H9 (cell line): ENCODE results near the gene CDH1. TPM values are rescaled to one million over a fixed set of nuclear protein-coding genes. Genes with fewer than 3 reads are reported as not detected.

Experiments used
- DNase-seq: peaks from one replicate; pipeline ENCODE4 v3.0.0-alpha.2; 2017
- H2AFZ ChIP-seq: one replicate; pipeline ENCODE4 v1.6.1; 2013; ENCODE audit warnings: mild to moderate bottlenecking, low read length, control low read depth, moderate library complexity
- H2AK5ac ChIP-seq: 2 replicates; pipeline ENCODE4 v1.6.1; 2013; ENCODE audit warnings: low read length, control low read depth, mixed read lengths; ENCODE audit not compliant: insufficient read length
- H2BK120ac ChIP-seq: one replicate; pipeline ENCODE4 v1.6.1; 2013; ENCODE audit warnings: low read depth, mild to moderate bottlenecking, low read length, control low read depth, inconsistent platforms; ENCODE audit not compliant: poor library complexity, severe bottlenecking
- H2BK12ac ChIP-seq: 2 replicates; pipeline ENCODE4 v1.6.1; 2013; ENCODE audit warnings: low read length, control low read depth, mixed read lengths, low read depth; ENCODE audit not compliant: insufficient read length
- H2BK15ac ChIP-seq: 2 replicates; pipeline ENCODE4 v1.6.1; 2013; ENCODE audit warnings: low read depth, low read length, control low read depth
- H2BK20ac ChIP-seq: one replicate; pipeline ENCODE4 v1.6.1; 2013; ENCODE audit warnings: low read depth, mild to moderate bottlenecking, low read length, control low read depth, inconsistent platforms; ENCODE audit not compliant: poor library complexity, severe bottlenecking
- H2BK5ac ChIP-seq: 2 replicates; pipeline ENCODE4 v1.6.1; 2013; ENCODE audit warnings: low read length, control low read depth, mixed read lengths; ENCODE audit not compliant: insufficient read length
- H3K14ac ChIP-seq: 2 replicates; pipeline ENCODE4 v1.6.1; 2013; ENCODE audit warnings: low read length, control low read depth; ENCODE audit not compliant: insufficient read depth
- H3K18ac ChIP-seq: 2 replicates; pipeline ENCODE4 v1.6.1; 2013; ENCODE audit warnings: low read depth, mild to moderate bottlenecking, mixed read lengths, low read length, control low read depth; ENCODE audit not compliant: insufficient read length
- H3K23ac ChIP-seq: 2 replicates; pipeline ENCODE4 v1.6.1; 2013; ENCODE audit warnings: low read length, control low read depth, mixed read lengths, low read depth; ENCODE audit not compliant: insufficient read length
- H3K23me2 ChIP-seq: 2 replicates; pipeline ENCODE4 v1.6.1; 2013; ENCODE audit warnings: low read depth, mild to moderate bottlenecking, mixed read lengths, low read length, control low read depth; ENCODE audit not compliant: insufficient read length, poor library complexity, severe bottlenecking
- H3K27ac ChIP-seq: 2 replicates; pipeline ENCODE4 v1.5.1; 2013; ENCODE audit warnings: low read length, control low read depth, mixed read lengths, low read depth; ENCODE audit not compliant: insufficient read length
- H3K27me3 ChIP-seq: 2 replicates; pipeline ENCODE4 v1.6.1; 2013; ENCODE audit warnings: low read length, control low read depth, inconsistent platforms; ENCODE audit not compliant: insufficient read depth
- H3K4ac ChIP-seq: 2 replicates; pipeline ENCODE4 v1.6.1; 2013; ENCODE audit warnings: low read depth, mild to moderate bottlenecking, control low read depth, inconsistent platforms, low read length, moderate library complexity
- H3K4me1 ChIP-seq: 2 replicates; pipeline ENCODE4 v1.6.1; 2013; ENCODE audit warnings: low read length, control low read depth, inconsistent platforms; ENCODE audit not compliant: insufficient read depth
- H3K4me2 ChIP-seq: 2 replicates; pipeline ENCODE4 v1.6.1; 2013; ENCODE audit warnings: low read length, control low read depth, mixed read lengths; ENCODE audit not compliant: insufficient read length, insufficient read depth
- H3K56ac ChIP-seq: 2 replicates; pipeline ENCODE4 v1.6.1; 2013; ENCODE audit warnings: low read depth, mild to moderate bottlenecking, mixed read lengths, low read length, control low read depth; ENCODE audit not compliant: insufficient read length
- H3K79me1 ChIP-seq: 2 replicates; pipeline ENCODE4 v1.6.1; 2013; ENCODE audit warnings: low read depth, mild to moderate bottlenecking, moderate library complexity, low read length, control low read depth, inconsistent platforms; ENCODE audit not compliant: insufficient read depth, poor library complexity, severe bottlenecking
- H3K79me2 ChIP-seq: 2 replicates; pipeline ENCODE4 v1.6.1; 2013; ENCODE audit warnings: low read length, control low read depth, inconsistent platforms; ENCODE audit not compliant: insufficient read depth
- H3K9ac ChIP-seq: 2 replicates; pipeline ENCODE4 v1.6.1; 2013; ENCODE audit warnings: low read length, control low read depth, mixed read lengths; ENCODE audit not compliant: insufficient read length; ENCODE audit errors: extremely low read depth
- H3K9me3 ChIP-seq: one replicate; pipeline ENCODE4 v1.6.1; 2013; ENCODE audit warnings: low read depth, low read length, inconsistent platforms; ENCODE audit not compliant: control insufficient read depth
- H3T11ph ChIP-seq: one replicate; pipeline ENCODE4 v1.6.1; 2013; ENCODE audit warnings: mild to moderate bottlenecking, low read length, control low read depth, inconsistent platforms
- H4K20me1 ChIP-seq: one replicate; pipeline ENCODE4 v1.6.1; 2013; ENCODE audit not compliant: control insufficient read depth, insufficient read length, insufficient read depth
- H4K5ac ChIP-seq: 2 replicates; pipeline ENCODE4 v1.6.1; 2013; ENCODE audit warnings: low read depth, mild to moderate bottlenecking, mixed read lengths, low read length, control low read depth; ENCODE audit not compliant: insufficient read length
- H4K8ac ChIP-seq: replicated peaks from 2 replicates; pipeline ENCODE4 v1.6.1; 2013; ENCODE audit warnings: low read length, control low read depth, mixed read lengths, low read depth; ENCODE audit not compliant: insufficient read length
- H4K91ac ChIP-seq: 2 replicates; pipeline ENCODE4 v1.6.1; 2013; ENCODE audit warnings: low read depth, mild to moderate bottlenecking, moderate library complexity, mixed read lengths, low read length, control low read depth; ENCODE audit not compliant: insufficient read length
- H3K27ac Mint-ChIP-seq, 3 experiments: 2 replicates in 2 of 3; 3 replicates in 1 of 3; pipeline ENCODE4 v1.8.0; 2020 to 2021; ENCODE audit warnings: mixed read lengths in 3 of 3, mild to moderate bottlenecking in 1 of 3, moderate library complexity in 1 of 3
- H3K27me3 Mint-ChIP-seq: 2 replicates; pipeline ENCODE4 v1.8.0; 2021; ENCODE audit warnings: low read depth, mild to moderate bottlenecking, moderate library complexity, mixed read lengths
- H3K36me3 Mint-ChIP-seq, 3 experiments: 2 replicates in 2 of 3; 3 replicates in 1 of 3; pipeline ENCODE4 v1.8.0; 2020 to 2021; ENCODE audit warnings: low read depth in 3 of 3, mixed read lengths in 3 of 3; ENCODE audit not compliant: insufficient read depth in 1 of 3
- H3K4me1 Mint-ChIP-seq, 2 experiments: 2 replicates each; pipeline ENCODE4 v1.8.0; 2020; ENCODE audit warnings: mixed read lengths in 2 of 2
- H3K4me3 Mint-ChIP-seq, 2 experiments: 2 replicates in 1 of 2; 3 replicates in 1 of 2; pipeline ENCODE4 v1.8.0; 2020 to 2021; ENCODE audit warnings: mild to moderate bottlenecking in 2 of 2, mixed read lengths in 2 of 2, moderate library complexity in 1 of 2
- H3K9me3 Mint-ChIP-seq, 2 experiments: 2 replicates in 1 of 2; 3 replicates in 1 of 2; pipeline ENCODE4 v1.8.0; 2020; ENCODE audit warnings: mild to moderate bottlenecking in 2 of 2, mixed read lengths in 2 of 2, moderate library complexity in 1 of 2
- WGBS: extraction: QIAGEN DNeasy Blood & Tissue Kit; methylation state at CpG from one replicate; pipeline ENCODE4 v1.1.7; 2013; ENCODE audit warnings: missing lambda C conversion rate, low lambda C conversion rate, mixed read lengths; ENCODE audit not compliant: insufficient read length; ENCODE audit errors: extremely low coverage; 5-methylcytosine and 5-hydroxymethylcytosine counted together
- total RNA-seq: library from RNA; stranded (reverse); gene quantifications from 2 replicates; pipeline ENCODE4 v1.2.1, GENCODE V29; 2021
- TF ChIP-seq, protein P1 (sequence below): fragments of 200-600 bp; sonication (generic); conservative IDR thresholded peaks from 3 replicates; pipeline ENCODE4 v1.8.0; 2021; ENCODE audit warnings: antibody characterized with exemption, mild to moderate bottlenecking

Gene CDH1
- total RNA-seq, 1 experiment from 2014 or later, result 237 TPM

DNA sequence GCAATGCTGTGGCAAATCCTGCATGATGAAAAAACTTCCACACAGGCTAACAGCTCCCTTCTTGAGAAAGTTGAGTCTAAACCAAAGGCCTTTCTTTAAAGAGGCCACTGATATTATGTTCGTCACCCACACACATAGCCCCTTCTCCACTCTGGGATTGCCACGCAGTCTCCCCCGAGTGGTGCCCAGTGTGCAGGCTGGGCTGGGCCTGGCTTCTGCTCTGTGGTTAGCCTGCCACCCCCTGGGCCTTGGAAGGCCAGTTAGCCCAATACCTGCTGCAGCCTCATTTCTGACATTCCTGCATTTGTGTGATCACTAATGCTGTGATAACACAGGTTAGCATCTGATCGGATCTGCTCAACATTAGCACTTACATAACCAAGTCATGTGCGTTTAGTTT, 47.2 kb upstream of the CDH1 start:
- no peaks in the 10 kb centered on the region for H3K79me1 ChIP-seq
- no peak overlapping the region for H2AK5ac ChIP-seq
- no peak overlapping the region for H2BK5ac ChIP-seq
- H2AFZ ChIP-seq, result no peak overlapping the region
- no peaks in the 10 kb centered on the region for H3K4me1 ChIP-seq
- H3K27ac Mint-ChIP-seq, result no peak overlapping the region
- H3K27me3 Mint-ChIP-seq, result no peaks in the 10 kb centered on the region
- H3K4me2 ChIP-seq, result no peak overlapping the region
- H2BK120ac ChIP-seq, result no peak overlapping the region
- DNase-seq, result no peak
- no peak overlapping the region for H3K14ac ChIP-seq
- TF ChIP-seq, protein P1, sequence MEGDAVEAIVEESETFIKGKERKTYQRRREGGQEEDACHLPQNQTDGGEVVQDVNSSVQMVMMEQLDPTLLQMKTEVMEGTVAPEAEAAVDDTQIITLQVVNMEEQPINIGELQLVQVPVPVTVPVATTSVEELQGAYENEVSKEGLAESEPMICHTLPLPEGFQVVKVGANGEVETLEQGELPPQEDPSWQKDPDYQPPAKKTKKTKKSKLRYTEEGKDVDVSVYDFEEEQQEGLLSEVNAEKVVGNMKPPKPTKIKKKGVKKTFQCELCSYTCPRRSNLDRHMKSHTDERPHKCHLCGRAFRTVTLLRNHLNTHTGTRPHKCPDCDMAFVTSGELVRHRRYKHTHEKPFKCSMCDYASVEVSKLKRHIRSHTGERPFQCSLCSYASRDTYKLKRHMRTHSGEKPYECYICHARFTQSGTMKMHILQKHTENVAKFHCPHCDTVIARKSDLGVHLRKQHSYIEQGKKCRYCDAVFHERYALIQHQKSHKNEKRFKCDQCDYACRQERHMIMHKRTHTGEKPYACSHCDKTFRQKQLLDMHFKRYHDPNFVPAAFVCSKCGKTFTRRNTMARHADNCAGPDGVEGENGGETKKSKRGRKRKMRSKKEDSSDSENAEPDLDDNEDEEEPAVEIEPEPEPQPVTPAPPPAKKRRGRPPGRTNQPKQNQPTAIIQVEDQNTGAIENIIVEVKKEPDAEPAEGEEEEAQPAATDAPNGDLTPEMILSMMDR, result no peak
- no peak overlapping the region for H2BK12ac ChIP-seq
- H3K4me1 Mint-ChIP-seq, result peaks cover 0 to 4% of the 10 kb centered on the region in 2 experiments; a peak in 1 of 4 replicates
- H2BK15ac ChIP-seq, result no peak overlapping the region
- no peaks in the 10 kb centered on the region for H4K20me1 ChIP-seq
- H3K23me2 ChIP-seq, result no peaks in the 10 kb centered on the region
- no peaks in the 10 kb centered on the region for H3K79me2 ChIP-seq
- no peak overlapping the region for H4K8ac ChIP-seq
- WGBS, result no CpG with 5 or more reads among the region's 5 CpGs
- H4K91ac ChIP-seq, result no peak overlapping the region
- no peaks in the 10 kb centered on the region for H3K9me3 ChIP-seq
- no peaks in the 10 kb centered on the region for H3K27me3 ChIP-seq
- H2BK20ac ChIP-seq, result no peak overlapping the region
- H3K18ac ChIP-seq, result no peak overlapping the region
- H3K23ac ChIP-seq, result no peak overlapping the region
- H3K27ac ChIP-seq, result no peak overlapping the region
- H3K56ac ChIP-seq, result no peak overlapping the region
- no peak overlapping the region for H3T11ph ChIP-seq
- no peak overlapping the region for H3K4me3 Mint-ChIP-seq
- no peak overlapping the region for H3K4ac ChIP-seq
- no peak overlapping the region for H3K9ac ChIP-seq
- no peak overlapping the region for H4K5ac ChIP-seq
- H3K9me3 Mint-ChIP-seq, result no peaks in the 10 kb centered on the region
- H3K36me3 Mint-ChIP-seq, result peaks cover 42 to 82% (median 66%) of the 10 kb centered on the region in 3 experiments; a peak in 6 of 7 replicates
